ENCODE results near the gene KCNQ1OT1. TPM values are rescaled to one million over a fixed set of nuclear protein-coding genes. Genes with fewer than 3 reads are reported as not detected.

The KCNQ1OT1 gene
- total RNA-seq, 2 donors from 2014 or later, result 1.0 to 2.1 TPM

DNA sequence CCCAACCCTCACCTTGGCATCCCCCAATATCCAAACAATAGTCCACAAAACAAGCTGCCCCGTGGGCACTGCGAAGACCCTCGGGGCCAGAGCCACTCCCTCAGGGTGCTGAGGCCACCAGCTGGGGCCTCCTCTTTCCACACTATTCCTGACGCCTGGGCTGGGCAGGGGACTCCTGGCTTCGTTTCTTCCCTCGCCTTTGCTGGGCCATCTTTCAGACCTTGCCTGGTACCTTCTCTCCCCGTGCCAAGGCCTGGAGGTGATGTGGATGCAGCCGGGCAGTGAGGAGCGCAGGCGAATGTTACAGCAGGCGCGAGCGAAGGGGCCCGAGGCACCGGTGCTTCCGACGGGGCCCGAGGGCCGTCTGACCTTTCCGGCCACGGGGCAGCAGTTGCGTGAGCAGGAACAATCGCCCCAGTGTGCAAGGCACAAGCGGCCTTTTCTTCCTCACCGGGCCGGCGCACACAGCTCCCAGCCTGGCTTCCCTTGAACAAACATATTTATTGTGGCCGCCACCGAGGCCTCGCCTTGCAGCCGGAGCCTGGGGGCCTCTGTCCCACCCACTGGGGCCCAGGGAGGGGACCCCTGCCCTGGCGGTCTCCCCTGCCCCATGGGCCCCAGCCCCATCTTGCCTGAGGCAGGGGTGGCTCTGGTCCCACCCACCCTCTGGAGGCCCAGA is 32.6 kb upstream of the KCNQ1OT1 start:
- DNase-seq (ENCODE audit: low spot score), result no peak
- H3K27me3 ChIP-seq (replicated peaks; ENCODE audit: insufficient read depth), result no peaks in the 10 kb centered on the region
- H3K9me3 ChIP-seq, result no peaks in the 10 kb centered on the region
- 92% methylated on average over 32 of the region's 32 CpGs for WGBS
- no peak overlapping the region for H3K4me3 ChIP-seq
- H3K4me1 ChIP-seq (replicated peaks), result no peaks in the 10 kb centered on the region
- H3K27ac ChIP-seq, result no peak overlapping the region
- no peak for TF ChIP-seq POLR2A (IDR thresholded peaks at IDR 0.05)
- TF ChIP-seq, protein P1, sequence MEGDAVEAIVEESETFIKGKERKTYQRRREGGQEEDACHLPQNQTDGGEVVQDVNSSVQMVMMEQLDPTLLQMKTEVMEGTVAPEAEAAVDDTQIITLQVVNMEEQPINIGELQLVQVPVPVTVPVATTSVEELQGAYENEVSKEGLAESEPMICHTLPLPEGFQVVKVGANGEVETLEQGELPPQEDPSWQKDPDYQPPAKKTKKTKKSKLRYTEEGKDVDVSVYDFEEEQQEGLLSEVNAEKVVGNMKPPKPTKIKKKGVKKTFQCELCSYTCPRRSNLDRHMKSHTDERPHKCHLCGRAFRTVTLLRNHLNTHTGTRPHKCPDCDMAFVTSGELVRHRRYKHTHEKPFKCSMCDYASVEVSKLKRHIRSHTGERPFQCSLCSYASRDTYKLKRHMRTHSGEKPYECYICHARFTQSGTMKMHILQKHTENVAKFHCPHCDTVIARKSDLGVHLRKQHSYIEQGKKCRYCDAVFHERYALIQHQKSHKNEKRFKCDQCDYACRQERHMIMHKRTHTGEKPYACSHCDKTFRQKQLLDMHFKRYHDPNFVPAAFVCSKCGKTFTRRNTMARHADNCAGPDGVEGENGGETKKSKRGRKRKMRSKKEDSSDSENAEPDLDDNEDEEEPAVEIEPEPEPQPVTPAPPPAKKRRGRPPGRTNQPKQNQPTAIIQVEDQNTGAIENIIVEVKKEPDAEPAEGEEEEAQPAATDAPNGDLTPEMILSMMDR (IDR thresholded peaks at IDR 0.05), result no peak
- TF ChIP-seq POLR2AphosphoS5 (IDR thresholded peaks at IDR 0.05), result no peak
- H3K36me3 ChIP-seq, result no peaks in the 10 kb centered on the region
- intact Hi-C loops (cut with DNase I), result no loop called here

DNA sequence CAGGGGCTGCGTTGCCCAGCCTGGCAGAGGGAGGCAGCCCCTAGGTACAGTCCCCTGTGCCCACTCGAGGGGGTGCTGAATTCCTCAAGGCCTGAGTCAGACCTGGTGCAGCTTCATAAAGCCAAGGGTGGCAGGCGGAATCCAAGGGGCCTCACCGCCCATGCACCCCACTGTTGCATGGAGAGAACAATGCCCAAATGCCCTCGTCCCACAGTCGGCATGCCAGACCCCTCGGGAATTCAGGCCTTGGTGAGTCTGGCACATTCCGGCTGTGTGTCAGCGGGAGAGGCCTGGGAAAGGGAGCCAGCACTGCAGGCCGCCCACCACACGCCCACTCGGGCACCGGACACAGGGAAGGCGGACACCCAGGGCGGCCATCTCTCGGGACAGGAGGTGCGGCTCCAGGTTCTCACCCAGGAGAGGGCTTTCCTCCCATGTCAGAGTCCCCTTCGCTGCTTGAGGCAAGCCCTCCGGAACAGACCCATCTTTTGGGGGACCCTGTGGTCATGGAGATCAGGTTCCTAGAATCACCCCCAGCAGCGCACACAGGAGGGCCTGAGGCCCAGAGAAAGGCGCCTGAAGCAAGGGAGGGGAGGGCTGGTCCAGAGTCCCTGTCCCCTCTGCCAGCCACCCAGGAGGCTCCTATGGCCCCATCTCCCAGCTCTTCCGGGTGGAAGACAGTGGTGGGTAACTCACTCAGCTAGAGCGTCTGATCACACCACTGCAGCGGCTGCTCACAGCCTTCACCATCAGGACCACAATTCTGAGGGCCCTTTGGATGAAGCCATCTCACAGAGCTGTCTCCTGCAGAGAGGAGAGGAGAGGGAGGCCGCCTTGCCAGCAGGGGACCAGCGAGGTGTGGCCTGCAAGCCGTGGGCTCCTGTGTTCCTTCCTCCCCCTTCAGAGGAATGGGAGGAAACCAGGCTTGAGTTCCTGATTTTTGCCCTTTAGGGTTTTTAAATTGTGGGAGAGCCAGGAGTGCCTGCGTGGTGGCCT is 31.6 kb upstream of the KCNQ1OT1 start:
- no peak overlapping the region for H3K4me3 ChIP-seq
- H3K27ac ChIP-seq, result no peak overlapping the region
- no peak for DNase-seq (ENCODE audit: low spot score)
- TF ChIP-seq POLR2AphosphoS5 (IDR thresholded peaks at IDR 0.05) (no peak), POLR2A (IDR thresholded peaks at IDR 0.05) (no peak)
- TF ChIP-seq, protein P1 (IDR thresholded peaks at IDR 0.05), result no peak
- no peaks in the 10 kb centered on the region for H3K4me1 ChIP-seq (replicated peaks)
- 84% methylated on average over 12 of the region's 28 CpGs for WGBS
- intact Hi-C loops (cut with DNase I), result no loop called here
- no peaks in the 10 kb centered on the region for H3K36me3 ChIP-seq
- no peaks in the 10 kb centered on the region for H3K27me3 ChIP-seq (replicated peaks; ENCODE audit: insufficient read depth)
- no peaks in the 10 kb centered on the region for H3K9me3 ChIP-seq

DNA sequence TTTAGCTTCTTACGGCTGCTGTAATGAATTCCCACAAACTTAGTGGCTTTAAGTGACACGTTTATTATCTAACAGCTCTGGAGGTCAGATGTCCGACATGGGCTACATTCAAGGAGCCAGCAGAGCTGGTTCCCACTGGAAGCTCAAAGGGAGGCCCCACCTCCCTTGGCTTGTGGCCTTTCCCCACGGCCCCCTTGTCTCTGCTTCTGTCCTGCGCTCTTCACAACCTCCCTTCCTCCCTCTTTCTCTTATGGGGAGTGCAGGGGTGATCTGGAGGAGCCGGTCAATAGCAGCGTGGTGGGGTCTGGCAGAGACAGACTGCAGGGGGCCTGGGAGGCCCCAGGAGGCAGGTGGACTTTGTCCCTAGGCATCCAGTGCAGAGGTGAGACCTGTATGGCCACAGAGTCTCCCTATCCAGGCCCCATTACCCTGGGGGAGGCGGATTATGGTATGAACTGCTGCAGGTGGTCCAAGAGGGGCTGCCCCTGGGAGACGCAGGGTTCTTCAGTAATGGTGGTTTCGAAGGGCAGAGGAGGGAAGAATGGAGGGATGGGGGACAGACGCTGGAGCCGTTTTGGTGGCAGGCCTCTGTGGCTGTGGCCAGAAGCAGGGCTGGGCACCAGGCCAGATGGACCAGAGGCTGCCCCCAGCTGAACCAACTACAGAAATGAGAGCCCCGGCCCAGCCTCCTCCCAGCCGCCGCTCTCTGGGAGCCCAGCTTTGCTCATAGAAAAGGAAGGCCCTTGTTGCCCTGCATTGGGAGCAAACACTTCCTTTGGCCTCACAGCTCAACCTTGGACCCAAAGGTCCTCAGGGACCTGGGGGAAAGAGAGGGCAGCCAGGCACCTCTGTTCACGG is 30.7 kb upstream of the KCNQ1OT1 start:
- Histone ChIP-seq H3K4me1 (replicated peaks) (no peaks in the 10 kb centered on the region), H3K27me3 (replicated peaks; ENCODE audit: insufficient read depth) (no peaks in the 10 kb centered on the region), H3K27ac (no peak overlapping the region), H3K9me3 (no peaks in the 10 kb centered on the region), H3K4me3 (no peak overlapping the region), H3K36me3 (no peaks in the 10 kb centered on the region)
- WGBS, result 85% methylated on average over 16 of the region's 16 CpGs
- intact Hi-C loops (cut with DNase I), result no loop called here
- DNase-seq (ENCODE audit: low spot score), result no peak
- TF ChIP-seq POLR2AphosphoS5 (IDR thresholded peaks at IDR 0.05) (no peak), POLR2A (IDR thresholded peaks at IDR 0.05) (no peak)
- TF ChIP-seq, protein P1 (IDR thresholded peaks at IDR 0.05), result no peak

- WGBS, result 97% methylated on average over 9 of the region's 9 CpGs
- H3K27me3 ChIP-seq (replicated peaks; ENCODE audit: insufficient read depth), result no peaks in the 10 kb centered on the region
- no peak for TF ChIP-seq POLR2AphosphoS5 (IDR thresholded peaks at IDR 0.05)
- no peaks in the 10 kb centered on the region for H3K4me1 ChIP-seq (replicated peaks)
- no peaks in the 10 kb centered on the region for H3K36me3 ChIP-seq
- H3K27ac ChIP-seq, result no peak overlapping the region
- DNase-seq (ENCODE audit: low spot score), result no peak
- H3K9me3 ChIP-seq, result no peaks in the 10 kb centered on the region
- H3K4me3 ChIP-seq, result no peak overlapping the region
- intact Hi-C loops (cut with DNase I), result no loop called here
These were observed 30.0 kb upstream of the KCNQ1OT1 start for GRCh38 chr11:2729841-2730240.
